GM18526 (cell line): ENCODE data around the gene CCDC88B.

Source experiments
- POLR2A ChIP-seq: IDR thresholded peaks from 3 replicates; pipeline ENCODE4 v1.6.1; 2011; ENCODE audit not compliant: insufficient read length; ENCODE audit errors: extremely low read depth

Gene CCDC88B

GRCh38 chr11:64334764-64335735 lies 5.0 kb upstream of the CCDC88B start:
- no peak for TF ChIP-seq POLR2A

GRCh38 chr11:64337538-64338249 lies 2.3 kb upstream of the CCDC88B start:
- no peak for TF ChIP-seq POLR2A

GRCh38 chr11:64338716-64339115 lies 1.3 kb upstream of the CCDC88B start:
- no peak for TF ChIP-seq POLR2A

GRCh38 chr11:64339286-64339685 lies 718 bp upstream of the CCDC88B start:
- no peak for TF ChIP-seq POLR2A

GRCh38 chr11:64340671-64341335 lies 799 bp downstream of the CCDC88B start:
- peak; percentile 29 for TF ChIP-seq POLR2A

- no peak for TF ChIP-seq POLR2A
These were observed 1.4 kb downstream of the CCDC88B start for GRCh38 chr11:64341429-64341828.

- TF ChIP-seq POLR2A, result no peak
These were observed 2.1 kb downstream of the CCDC88B start for GRCh38 chr11:64341851-64342791.

GRCh38 chr11:64342869-64343745 lies 3.1 kb downstream of the CCDC88B start:
- TF ChIP-seq POLR2A, result no peak

- no peak for TF ChIP-seq POLR2A
These were observed 4.0 kb downstream of the CCDC88B start for GRCh38 chr11:64343767-64344559.

- no peak for TF ChIP-seq POLR2A
These were observed 4.8 kb downstream of the CCDC88B start for GRCh38 chr11:64344787-64345186.

GRCh38 chr11:64347193-64347867 lies 7.3 kb downstream of the CCDC88B start:
- no peak for TF ChIP-seq POLR2A

GRCh38 chr11:64348383-64349024 lies 8.5 kb downstream of the CCDC88B start:
- no peak for TF ChIP-seq POLR2A
